HepG2 (cell line): ENCODE data around the gene NDOR1. TPM values are rescaled to one million over a fixed set of nuclear protein-coding genes. Genes with fewer than 3 reads are reported as not detected.

Source experiments
- ATAC-seq: fragments of 200-7000 bp; cut with Tn5 transposase; 3 replicates; pipeline ENCODE4 v1.9.1; 2020; ENCODE audit warnings: mild to moderate bottlenecking, moderate library complexity
- BruUV-seq: library from RNA; stranded (reverse); fragments of 400-500 nt; replicated peaks from 2 replicates; lab custom pipeline; 2021; lab: Mats Ljungman, UMichigan
- CTCF ChIA-PET: fragments of 300-600 bp; formaldehyde crosslinking; extraction: SDS; loops from one replicate; lab custom pipeline; 2021; ENCODE audit warnings: low total read pairs, inconsistent platforms, low intra/inter-chr PET ratio; lab: Yijun Ruan, JAX
- POLR2A ChIA-PET: fragments of 350-600 bp; sonication (Branson Sonifier 250); formaldehyde crosslinking; loops from one replicate; lab custom pipeline; 2020; ENCODE audit warnings: antibody characterized with exemption, inconsistent platforms; lab: Yijun Ruan, JAX
- DNase-seq: peaks from one replicate; pipeline ENCODE4 v3.0.0-alpha.2; 2015; ENCODE audit warnings: low spot score
- FAIRE-seq: peaks from 3 replicates; lab custom pipeline; 2011; peaks lifted over from hg19 to GRCh38; lab: Jason Lieb, UNC
- H2AFZ ChIP-seq: one replicate; pipeline ENCODE4 v1.6.1; 2011; ENCODE audit warnings: low read length, inconsistent platforms
- H3K27ac ChIP-seq: fragments of 300-600 bp; 3 replicates; pipeline ENCODE4 v1.8.0; 2011; ENCODE audit warnings: mixed run types, mild to moderate bottlenecking, mixed read lengths, low read length, inconsistent platforms; ENCODE audit not compliant: insufficient read depth; ENCODE audit errors: extremely low read length
- H3K27me3 ChIP-seq, 2 experiments: fragments of 200-600 bp in 1 of 2; 2 replicates in 1 of 2; 3 replicates in 1 of 2; pipeline versions ENCODE4 v1.6.0 to v1.8.0; 2011; ENCODE audit warnings: low read length in 2 of 2, mild to moderate bottlenecking in 2 of 2, moderate library complexity in 2 of 2, inconsistent platforms in 1 of 2; ENCODE audit not compliant: insufficient read depth in 2 of 2, control insufficient read depth in 1 of 2
- H3K36me3 ChIP-seq, 2 experiments: fragments of 200-600 bp in 1 of 2; replicated peaks in 1 of 2; 2 replicates in 1 of 2; 3 replicates in 1 of 2; pipeline versions ENCODE4 v1.5.1 to v1.8.0; 2011; ENCODE audit warnings: low read length in 2 of 2, inconsistent platforms in 1 of 2; ENCODE audit not compliant: insufficient read depth in 2 of 2, control insufficient read depth in 1 of 2
- H3K4me1 ChIP-seq: 2 replicates; pipeline ENCODE4 v1.5.1; 2012; ENCODE audit warnings: low read length, inconsistent platforms; ENCODE audit not compliant: insufficient read depth
- H3K4me2 ChIP-seq: 2 replicates; pipeline ENCODE4 v1.6.0; 2011; ENCODE audit warnings: low read depth, low read length, inconsistent platforms
- H3K4me3 ChIP-seq, 3 experiments: fragments of 200-600 bp in 1 of 3; sonication (generic), shearing (Covaris generic) in 1 of 3; replicated peaks in 1 of 3; 2 replicates each; pipeline ENCODE4 v1.5.1; 2011 to 2016; ENCODE audit warnings: low read length in 3 of 3, inconsistent platforms in 2 of 3, low read depth in 2 of 3, mild to moderate bottlenecking in 2 of 3, control low read depth in 1 of 3, mixed read lengths in 1 of 3; ENCODE audit not compliant: insufficient read depth in 1 of 3
- H3K79me2 ChIP-seq: one replicate; pipeline ENCODE4 v1.6.1; 2011; ENCODE audit warnings: low read length, inconsistent platforms; ENCODE audit not compliant: insufficient read depth
- H3K9ac ChIP-seq: 2 replicates; pipeline ENCODE4 v1.6.0; 2011; ENCODE audit warnings: mild to moderate bottlenecking, low read depth, low read length, inconsistent platforms; ENCODE audit not compliant: insufficient read depth
- H3K9me3 ChIP-seq: 2 replicates; pipeline ENCODE4 v1.5.1; 2012; ENCODE audit warnings: mild to moderate bottlenecking, low read length
- H4K20me1 ChIP-seq: 2 replicates; pipeline ENCODE4 v1.6.0; 2011; ENCODE audit warnings: inconsistent platforms, mild to moderate bottlenecking, low read length, moderate library complexity; ENCODE audit not compliant: insufficient read depth
- GLI4 ChIP-seq: sonication (generic); formaldehyde crosslinking; IDR thresholded peaks from 2 replicates; pipeline ENCODE4 v1.5.1; 2020; ENCODE audit warnings: missing genetic modification reagents, mild to moderate bottlenecking, moderate library complexity, borderline replicate concordance
- HNRNPLL ChIP-seq: fragments of 200-400 bp; formaldehyde crosslinking; IDR thresholded peaks from 2 replicates; pipeline ENCODE4 v1.6.1; 2017; ENCODE audit warnings: mild to moderate bottlenecking, low read depth, low read length; ENCODE audit not compliant: poor library complexity, severe bottlenecking
- KDM2A ChIP-seq: sonication (generic); formaldehyde crosslinking; IDR thresholded peaks from 2 replicates; pipeline ENCODE4 v1.4.0; 2020; ENCODE audit warnings: low read depth, missing genetic modification reagents, borderline replicate concordance
- MAFF ChIP-seq: IDR thresholded peaks from 2 replicates; pipeline ENCODE4 v1.6.1; 2011; ENCODE audit warnings: low read depth, low read length, improper control_type of control experiment
- MYC ChIP-seq: sonication (generic); formaldehyde crosslinking; IDR thresholded peaks from 2 replicates; pipeline ENCODE4 v1.9.0; 2021; ENCODE audit warnings: missing genetic modification reagents, borderline replicate concordance
- PRMT3 ChIP-seq: sonication (generic); formaldehyde crosslinking; IDR thresholded peaks from 2 replicates; pipeline ENCODE4 v1.8.1; 2022; ENCODE audit warnings: low read depth, mild to moderate bottlenecking, moderate library complexity, missing genetic modification reagents, borderline replicate concordance
- SAP130 ChIP-seq: IDR thresholded peaks from 2 replicates; pipeline ENCODE4 v1.6.1; 2016; ENCODE audit warnings: low read depth
- ZFP82 ChIP-seq: sonication (generic); formaldehyde crosslinking; IDR thresholded peaks from 2 replicates; pipeline ENCODE4 v1.5.1; 2020; ENCODE audit warnings: mild to moderate bottlenecking, missing genetic modification reagents, borderline replicate concordance
- ZNF687 ChIP-seq: sonication (generic); formaldehyde crosslinking; IDR thresholded peaks from 2 replicates; pipeline ENCODE4 v1.5.1; 2020; ENCODE audit warnings: mild to moderate bottlenecking, missing genetic modification reagents, moderate library complexity
- ZNF788 ChIP-seq: sonication (generic); formaldehyde crosslinking; IDR thresholded peaks from 2 replicates; pipeline ENCODE4 v1.5.0; 2020; ENCODE audit warnings: mild to moderate bottlenecking, missing genetic modification reagents, borderline replicate concordance
- WGBS: methylation state at CpG from one replicate; pipeline ENCODE4 v1.1.6; 2017; ENCODE audit warnings: low lambda C conversion rate; 5-methylcytosine and 5-hydroxymethylcytosine counted together
- in situ Hi-C: cut with HindIII; loops from 2 replicates; pipeline ENCODE4 v1.10.0; 2017; ENCODE audit warnings: low pct_unique_long_range_greater_than_20kb; ENCODE audit not compliant: extremely low pct_ligation_motif_present
- intact Hi-C: fragments of 100-400 bp; cut with micrococcal nuclease; formaldehyde crosslinking; loops from one replicate; pipeline ENCODE4 v1.10.0; 2022; ENCODE audit not compliant: unreplicated experiment
- polyA plus RNA-seq, 8 experiments: library from polyadenylated mRNA; depleted of rRNA in 3 of 8; stranded (reverse) in 7 of 8; unstranded in 1 of 8; fragments of >200 nt; fragmentation: Illumina TruSeq in 4 of 8; extraction: Trizol in 4 of 8; gene quantifications; 2 replicates each; pipeline versions ENCODE4 v1.2.1 to v1.2.3, GENCODE V29; 2011 to 2016; ENCODE audit warnings: low read depth in 4 of 8, missing spikeins in 1 of 8, mixed read lengths in 1 of 8; ENCODE audit not compliant: insufficient read depth in 1 of 8
- total RNA-seq, 5 experiments: library from RNA; depleted of rRNA; stranded (reverse); fragments of >200 nt; fragmentation: Illumina TruSeq; extraction: Trizol; gene quantifications; 2 replicates each; pipeline ENCODE4 v1.2.3, GENCODE V29; 2016; ENCODE audit warnings: low read depth in 1 of 5

The NDOR1 gene
- total and polyA plus RNA-seq, 2 of the 13 experiments (the other 11 are each of a cell fraction or from before 2014, with no cell fraction given), result 3.6 to 8.7 TPM

DNA sequence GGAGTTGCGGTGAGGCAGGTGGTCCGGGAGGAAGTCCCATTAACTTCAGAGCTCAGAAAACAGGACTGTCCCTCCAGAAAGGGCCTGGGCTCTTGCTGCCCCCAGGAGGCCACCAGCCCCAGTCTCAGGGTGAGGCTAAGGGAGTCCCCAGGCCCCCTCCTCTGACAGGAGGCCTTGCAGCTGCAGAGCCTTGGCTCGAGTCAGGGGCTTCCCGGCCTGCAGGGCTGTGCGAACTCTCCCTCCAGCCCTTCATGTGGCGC, 42.3 kb downstream of the NDOR1 start:
- WGBS, result 49% methylated on average over 5 of the region's 6 CpGs
- H3K79me2 ChIP-seq, result peaks cover 11% of the 10 kb centered on the region
- H3K27ac ChIP-seq, result no peak overlapping the region
- H3K4me1 ChIP-seq, result peaks cover 86% of the 10 kb centered on the region
- ATAC-seq, result no peak
- no TSS peak for BruUV-seq
- no peak for FAIRE-seq
- peaks cover 2 to 9% of the 10 kb centered on the region in 2 experiments; a peak in 2 of 5 replicates for H3K27me3 ChIP-seq
- intact Hi-C loops, result no loop called here
- H3K4me3 ChIP-seq, result peak overlapping the region in 2 of 3 experiments; percentile 7 to 64; a peak in 2 of 6 replicates
- peak overlapping the region; percentile 87 for H3K4me2 ChIP-seq
- POLR2A ChIA-PET, result interaction anchor here (0.5 to 1.3 kb wide), 4 partner anchors 29 to 96 kb away, joined by 3 to 8 read pairs (median 4); partner anchors contain the start of genes TOR4A and TPRN
- in situ Hi-C loops, result no loop called here
- CTCF ChIA-PET, result interaction anchor here (1.1 kb wide), 1 partner anchor 12 kb away, joined by 3 read pairs; no protein-coding TSS in a partner anchor
- no peaks in the 10 kb centered on the region for H3K9me3 ChIP-seq
- no peak for DNase-seq
- TF ChIP-seq MAFF (no peak), MYC (CRISPR knock-in tag) (0 out of 2 replicates have a peak, but pooled peaks have one; percentile 3), ZFP82 (CRISPR knock-in tag) (no peak), GLI4 (no peak), SAP130 (peak; percentile 10; the same call in 1 of the 2 replicates), ZNF788 (CRISPR knock-in tag) (0 out of 2 replicates have a peak, but pooled peaks have one; percentile 12), HNRNPLL (peak; percentile 21), ZNF687 (CRISPR knock-in tag) (0 out of 2 replicates have a peak, but pooled peaks have one; percentile 0), KDM2A (CRISPR knock-in tag) (0 out of 2 replicates have a peak, but pooled peaks have one; percentile 24), PRMT3 (CRISPR knock-in tag) (no peak)
- peaks cover 14% of the 10 kb centered on the region for H4K20me1 ChIP-seq
- H2AFZ ChIP-seq, result no peak overlapping the region
- peaks cover 2 to 8% of the 10 kb centered on the region in 2 experiments; a peak in 3 of 5 replicates for H3K36me3 ChIP-seq
- peak overlapping the region; percentile 7; the same call in 1 of the 2 replicates for H3K9ac ChIP-seq
